H1 (cell line): Measurements from ENCODE around the gene CDHR5. TPM values are rescaled to one million over a fixed set of nuclear protein-coding genes. Genes with fewer than 3 reads are reported as not detected.

ENCODE experiments used
- ATF2 ChIP-seq: IDR thresholded peaks from 2 replicates; pipeline ENCODE4 v1.6.1; 2012; ENCODE audit warnings: low read length, inconsistent platforms
- EGR1 ChIP-seq: IDR thresholded peaks from 2 replicates; pipeline ENCODE4 v1.6.1; 2011; ENCODE audit warnings: low read depth, low read length, borderline replicate concordance
- JUND ChIP-seq: IDR thresholded peaks from 2 replicates; pipeline ENCODE4 v1.6.1; 2011; ENCODE audit warnings: mild to moderate bottlenecking, improper control_type of control experiment, low read length
- KDM4A ChIP-seq: IDR thresholded peaks from one replicate; pipeline ENCODE4 v1.7.1; 2012; ENCODE audit warnings: low read depth, mild to moderate bottlenecking, moderate library complexity, low read length, inconsistent platforms; ENCODE audit not compliant: severe bottlenecking
- POLR2AphosphoS5 ChIP-seq: IDR thresholded peaks from 2 replicates; pipeline ENCODE4 v1.6.1; 2011; ENCODE audit warnings: low read depth, low read length
- RNF2 ChIP-seq: fragments of 200-900, 300-1000 bp; sonication (generic); IDR thresholded peaks from 2 replicates; pipeline ENCODE4 v1.7.1; 2016; ENCODE audit warnings: borderline replicate concordance, low read depth, mild to moderate bottlenecking, antibody characterized with exemption, low read length; ENCODE audit not compliant: poor library complexity, severe bottlenecking; ENCODE audit errors: missing control alignments
- SP2 ChIP-seq: IDR thresholded peaks from 2 replicates; pipeline ENCODE4 v1.6.1; 2012; ENCODE audit warnings: mild to moderate bottlenecking, low read length, inconsistent platforms
- ZNF274 ChIP-seq: IDR thresholded peaks from 2 replicates; pipeline ENCODE4 v1.7.0; 2012; ENCODE audit warnings: low read length, borderline replicate concordance; ENCODE audit errors: extremely low read depth
- polyA plus RNA-seq, 7 experiments: library from polyadenylated mRNA; depleted of rRNA in 3 of 7; stranded (reverse) in 5 of 7; unstranded in 2 of 7; fragments of >200 nt in 5 of 7; fragments of 200-250 nt in 2 of 7; gene quantifications; 1 replicate in 5 of 7; 2 replicates in 1 of 7; 4 replicates in 1 of 7; pipeline versions ENCODE4 v1.2.1 to v1.2.3, GENCODE V29; 2011 to 2013; ENCODE audit warnings: missing spikeins in 2 of 7, mixed read lengths in 2 of 7
- total RNA-seq: library from RNA; stranded (reverse); fragmentation: NEBNext Ultra II Directional; extraction: Animal tissue kit (Norgen Biotek cat#: 25700); gene quantifications from 2 replicates; pipeline ENCODE4 v1.2.1, GENCODE V29; 2021
- TF ChIP-seq, protein P1 (sequence below): fragments of 300-600 bp; sonication (generic); IDR thresholded peaks from 2 replicates; pipeline ENCODE4 v1.7.1; 2012; ENCODE audit warnings: low read length, moderate library complexity, mild to moderate bottlenecking, inconsistent platforms; ENCODE audit not compliant: insufficient replicate concordance

The CDHR5 gene
- total and polyA plus RNA-seq, 2 of the 8 experiments (the other 6 are each of a cell fraction or from before 2014, with no cell fraction given), result not detected

DNA sequence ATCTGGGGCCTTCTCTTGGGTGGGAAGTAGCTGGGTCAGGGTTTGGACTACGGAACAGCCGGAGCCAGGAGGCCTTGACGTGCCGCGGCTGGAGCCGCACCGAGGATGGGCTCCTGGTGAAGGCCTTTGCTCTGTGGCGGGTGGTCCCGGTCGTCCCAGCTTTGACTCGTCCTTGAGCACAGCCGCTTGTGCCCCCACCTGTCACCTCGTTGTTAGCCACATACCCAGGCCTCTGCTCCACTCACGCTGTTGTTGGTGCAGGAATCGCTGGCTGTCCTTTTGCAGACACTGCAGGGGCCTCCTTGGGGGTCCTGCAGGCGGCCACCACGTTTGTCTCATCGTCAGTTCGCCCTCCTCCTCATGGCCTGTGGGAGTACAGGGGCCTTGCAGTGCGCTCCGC is 31.4 kb downstream of the CDHR5 start (continued):
- TF ChIP-seq ATF2 (no peak), JUND (no peak), ZNF274 (no peak), RNF2 (no peak), SP2 (no peak), POLR2AphosphoS5 (no peak), EGR1 (no peak), KDM4A (no peak)
- TF ChIP-seq, protein P1, sequence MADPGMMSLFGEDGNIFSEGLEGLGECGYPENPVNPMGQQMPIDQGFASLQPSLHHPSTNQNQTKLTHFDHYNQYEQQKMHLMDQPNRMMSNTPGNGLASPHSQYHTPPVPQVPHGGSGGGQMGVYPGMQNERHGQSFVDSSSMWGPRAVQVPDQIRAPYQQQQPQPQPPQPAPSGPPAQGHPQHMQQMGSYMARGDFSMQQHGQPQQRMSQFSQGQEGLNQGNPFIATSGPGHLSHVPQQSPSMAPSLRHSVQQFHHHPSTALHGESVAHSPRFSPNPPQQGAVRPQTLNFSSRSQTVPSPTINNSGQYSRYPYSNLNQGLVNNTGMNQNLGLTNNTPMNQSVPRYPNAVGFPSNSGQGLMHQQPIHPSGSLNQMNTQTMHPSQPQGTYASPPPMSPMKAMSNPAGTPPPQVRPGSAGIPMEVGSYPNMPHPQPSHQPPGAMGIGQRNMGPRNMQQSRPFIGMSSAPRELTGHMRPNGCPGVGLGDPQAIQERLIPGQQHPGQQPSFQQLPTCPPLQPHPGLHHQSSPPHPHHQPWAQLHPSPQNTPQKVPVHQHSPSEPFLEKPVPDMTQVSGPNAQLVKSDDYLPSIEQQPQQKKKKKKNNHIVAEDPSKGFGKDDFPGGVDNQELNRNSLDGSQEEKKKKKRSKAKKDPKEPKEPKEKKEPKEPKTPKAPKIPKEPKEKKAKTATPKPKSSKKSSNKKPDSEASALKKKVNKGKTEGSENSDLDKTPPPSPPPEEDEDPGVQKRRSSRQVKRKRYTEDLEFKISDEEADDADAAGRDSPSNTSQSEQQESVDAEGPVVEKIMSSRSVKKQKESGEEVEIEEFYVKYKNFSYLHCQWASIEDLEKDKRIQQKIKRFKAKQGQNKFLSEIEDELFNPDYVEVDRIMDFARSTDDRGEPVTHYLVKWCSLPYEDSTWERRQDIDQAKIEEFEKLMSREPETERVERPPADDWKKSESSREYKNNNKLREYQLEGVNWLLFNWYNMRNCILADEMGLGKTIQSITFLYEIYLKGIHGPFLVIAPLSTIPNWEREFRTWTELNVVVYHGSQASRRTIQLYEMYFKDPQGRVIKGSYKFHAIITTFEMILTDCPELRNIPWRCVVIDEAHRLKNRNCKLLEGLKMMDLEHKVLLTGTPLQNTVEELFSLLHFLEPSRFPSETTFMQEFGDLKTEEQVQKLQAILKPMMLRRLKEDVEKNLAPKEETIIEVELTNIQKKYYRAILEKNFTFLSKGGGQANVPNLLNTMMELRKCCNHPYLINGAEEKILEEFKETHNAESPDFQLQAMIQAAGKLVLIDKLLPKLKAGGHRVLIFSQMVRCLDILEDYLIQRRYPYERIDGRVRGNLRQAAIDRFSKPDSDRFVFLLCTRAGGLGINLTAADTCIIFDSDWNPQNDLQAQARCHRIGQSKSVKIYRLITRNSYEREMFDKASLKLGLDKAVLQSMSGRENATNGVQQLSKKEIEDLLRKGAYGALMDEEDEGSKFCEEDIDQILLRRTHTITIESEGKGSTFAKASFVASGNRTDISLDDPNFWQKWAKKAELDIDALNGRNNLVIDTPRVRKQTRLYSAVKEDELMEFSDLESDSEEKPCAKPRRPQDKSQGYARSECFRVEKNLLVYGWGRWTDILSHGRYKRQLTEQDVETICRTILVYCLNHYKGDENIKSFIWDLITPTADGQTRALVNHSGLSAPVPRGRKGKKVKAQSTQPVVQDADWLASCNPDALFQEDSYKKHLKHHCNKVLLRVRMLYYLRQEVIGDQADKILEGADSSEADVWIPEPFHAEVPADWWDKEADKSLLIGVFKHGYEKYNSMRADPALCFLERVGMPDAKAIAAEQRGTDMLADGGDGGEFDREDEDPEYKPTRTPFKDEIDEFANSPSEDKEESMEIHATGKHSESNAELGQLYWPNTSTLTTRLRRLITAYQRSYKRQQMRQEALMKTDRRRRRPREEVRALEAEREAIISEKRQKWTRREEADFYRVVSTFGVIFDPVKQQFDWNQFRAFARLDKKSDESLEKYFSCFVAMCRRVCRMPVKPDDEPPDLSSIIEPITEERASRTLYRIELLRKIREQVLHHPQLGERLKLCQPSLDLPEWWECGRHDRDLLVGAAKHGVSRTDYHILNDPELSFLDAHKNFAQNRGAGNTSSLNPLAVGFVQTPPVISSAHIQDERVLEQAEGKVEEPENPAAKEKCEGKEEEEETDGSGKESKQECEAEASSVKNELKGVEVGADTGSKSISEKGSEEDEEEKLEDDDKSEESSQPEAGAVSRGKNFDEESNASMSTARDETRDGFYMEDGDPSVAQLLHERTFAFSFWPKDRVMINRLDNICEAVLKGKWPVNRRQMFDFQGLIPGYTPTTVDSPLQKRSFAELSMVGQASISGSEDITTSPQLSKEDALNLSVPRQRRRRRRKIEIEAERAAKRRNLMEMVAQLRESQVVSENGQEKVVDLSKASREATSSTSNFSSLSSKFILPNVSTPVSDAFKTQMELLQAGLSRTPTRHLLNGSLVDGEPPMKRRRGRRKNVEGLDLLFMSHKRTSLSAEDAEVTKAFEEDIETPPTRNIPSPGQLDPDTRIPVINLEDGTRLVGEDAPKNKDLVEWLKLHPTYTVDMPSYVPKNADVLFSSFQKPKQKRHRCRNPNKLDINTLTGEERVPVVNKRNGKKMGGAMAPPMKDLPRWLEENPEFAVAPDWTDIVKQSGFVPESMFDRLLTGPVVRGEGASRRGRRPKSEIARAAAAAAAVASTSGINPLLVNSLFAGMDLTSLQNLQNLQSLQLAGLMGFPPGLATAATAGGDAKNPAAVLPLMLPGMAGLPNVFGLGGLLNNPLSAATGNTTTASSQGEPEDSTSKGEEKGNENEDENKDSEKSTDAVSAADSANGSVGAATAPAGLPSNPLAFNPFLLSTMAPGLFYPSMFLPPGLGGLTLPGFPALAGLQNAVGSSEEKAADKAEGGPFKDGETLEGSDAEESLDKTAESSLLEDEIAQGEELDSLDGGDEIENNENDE, result no peak
